Calu3 (cell line): ENCODE results near the gene ARID1B. TPM values are rescaled to one million over a fixed set of nuclear protein-coding genes. Genes with fewer than 3 reads are reported as not detected.

Source experiments
- BruUV-seq: library from RNA; stranded (reverse); fragments of 400-500 nt; replicated peaks from 2 replicates; lab custom pipeline; 2021; lab: Mats Ljungman, UMichigan
- CTCF ChIA-PET: fragments of 300-600 bp; sonication (Branson Sonifier 250); formaldehyde crosslinking; loops from one replicate; lab custom pipeline; 2022; ENCODE audit warnings: antibody characterized with exemption; lab: Charles Lee
- DNase-seq: peaks from one replicate; pipeline ENCODE4 v3.0.0; 2022
- H3K27ac Mint-ChIP-seq: one replicate; pipeline ENCODE4 v1.8.0; 2022; ENCODE audit warnings: mixed read lengths; ENCODE audit not compliant: unreplicated experiment
- H3K27me3 Mint-ChIP-seq: one replicate; pipeline ENCODE4 v1.8.0; 2022; ENCODE audit warnings: mixed read lengths; ENCODE audit not compliant: unreplicated experiment
- H3K36me3 Mint-ChIP-seq: one replicate; pipeline ENCODE4 v1.8.0; 2022; ENCODE audit warnings: mild to moderate bottlenecking, moderate library complexity, mixed read lengths; ENCODE audit not compliant: insufficient read depth, unreplicated experiment
- H3K4me1 Mint-ChIP-seq: one replicate; pipeline ENCODE4 v1.8.0; 2022; ENCODE audit warnings: mild to moderate bottlenecking, low read depth, mixed read lengths; ENCODE audit not compliant: unreplicated experiment
- H3K4me3 Mint-ChIP-seq: one replicate; pipeline ENCODE4 v1.8.0; 2022; ENCODE audit warnings: mild to moderate bottlenecking, low read depth, moderate library complexity, mixed read lengths; ENCODE audit not compliant: unreplicated experiment
- H3K9me3 Mint-ChIP-seq: one replicate; pipeline ENCODE4 v1.8.0; 2022; ENCODE audit warnings: low read depth, mixed read lengths; ENCODE audit not compliant: unreplicated experiment
- intact Hi-C: fragments of 100-400 bp; cut with micrococcal nuclease; formaldehyde crosslinking; loops from one replicate; pipeline ENCODE4 v1.10.0; 2022; ENCODE audit not compliant: unreplicated experiment
- total RNA-seq: library from RNA; stranded (reverse); gene quantifications from 2 replicates; pipeline ENCODE4 v1.2.3, GENCODE V29; 2022
- TF ChIP-seq, protein P1 (sequence below): fragments of 200-600 bp; IDR thresholded peaks from one replicate; pipeline ENCODE4 v1.8.0; 2022; ENCODE audit warnings: antibody characterized with exemption; ENCODE audit not compliant: unreplicated experiment

ARID1B gene
- total RNA-seq, 1 experiment from 2014 or later = 53.5 TPM

GRCh38 chr6:156887623-156888269 is 110.6 kb downstream of the ARID1B start:
- CTCF ChIA-PET = no interaction called here
- no peaks in the 10 kb centered on the region for H3K9me3 Mint-ChIP-seq
- peak overlapping the region; percentile 74 for H3K27ac Mint-ChIP-seq
- no TSS peak for BruUV-seq
- intact Hi-C loops = loop anchor here (5.0 kb wide), 1 partner anchor 45 kb away; no protein-coding TSS in a partner anchor
- no peak for DNase-seq
- TF ChIP-seq, protein P1, sequence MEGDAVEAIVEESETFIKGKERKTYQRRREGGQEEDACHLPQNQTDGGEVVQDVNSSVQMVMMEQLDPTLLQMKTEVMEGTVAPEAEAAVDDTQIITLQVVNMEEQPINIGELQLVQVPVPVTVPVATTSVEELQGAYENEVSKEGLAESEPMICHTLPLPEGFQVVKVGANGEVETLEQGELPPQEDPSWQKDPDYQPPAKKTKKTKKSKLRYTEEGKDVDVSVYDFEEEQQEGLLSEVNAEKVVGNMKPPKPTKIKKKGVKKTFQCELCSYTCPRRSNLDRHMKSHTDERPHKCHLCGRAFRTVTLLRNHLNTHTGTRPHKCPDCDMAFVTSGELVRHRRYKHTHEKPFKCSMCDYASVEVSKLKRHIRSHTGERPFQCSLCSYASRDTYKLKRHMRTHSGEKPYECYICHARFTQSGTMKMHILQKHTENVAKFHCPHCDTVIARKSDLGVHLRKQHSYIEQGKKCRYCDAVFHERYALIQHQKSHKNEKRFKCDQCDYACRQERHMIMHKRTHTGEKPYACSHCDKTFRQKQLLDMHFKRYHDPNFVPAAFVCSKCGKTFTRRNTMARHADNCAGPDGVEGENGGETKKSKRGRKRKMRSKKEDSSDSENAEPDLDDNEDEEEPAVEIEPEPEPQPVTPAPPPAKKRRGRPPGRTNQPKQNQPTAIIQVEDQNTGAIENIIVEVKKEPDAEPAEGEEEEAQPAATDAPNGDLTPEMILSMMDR = no peak
- peaks cover 7% of the 10 kb centered on the region for H3K36me3 Mint-ChIP-seq
- H3K4me1 Mint-ChIP-seq = peaks cover 42% of the 10 kb centered on the region
- no peaks in the 10 kb centered on the region for H3K27me3 Mint-ChIP-seq
- H3K4me3 Mint-ChIP-seq = no peak overlapping the region

GRCh38 chr6:156889469-156889868 is 112.3 kb downstream of the ARID1B start:
- Mint-ChIP-seq H3K4me1 (peaks cover 28% of the 10 kb centered on the region), H3K27ac (no peak overlapping the region), H3K27me3 (no peaks in the 10 kb centered on the region), H3K4me3 (no peak overlapping the region), H3K36me3 (peaks cover 7% of the 10 kb centered on the region), H3K9me3 (no peaks in the 10 kb centered on the region)
- DNase-seq = no peak
- CTCF ChIA-PET = no interaction called here
- TF ChIP-seq, protein P1 = no peak
- intact Hi-C loops = loop anchor here (5.0 kb wide), 1 partner anchor 43 kb away; no protein-coding TSS in a partner anchor
- BruUV-seq = no TSS peak

- intact Hi-C loops = loop anchor here (5.0 kb wide), 1 partner anchor 42 kb away; no protein-coding TSS in a partner anchor
- no peak overlapping the region for H3K27ac Mint-ChIP-seq
- H3K9me3 Mint-ChIP-seq = no peaks in the 10 kb centered on the region
- peaks cover 25% of the 10 kb centered on the region for H3K4me1 Mint-ChIP-seq
- no peak overlapping the region for H3K4me3 Mint-ChIP-seq
- CTCF ChIA-PET = no interaction called here
- BruUV-seq = no TSS peak
- H3K36me3 Mint-ChIP-seq = peaks cover 7% of the 10 kb centered on the region
- no peaks in the 10 kb centered on the region for H3K27me3 Mint-ChIP-seq
- TF ChIP-seq, protein P1 = no peak
- no peak for DNase-seq
These were observed 112.8 kb downstream of the ARID1B start for GRCh38 chr6:156889986-156890385.

GRCh38 chr6:156890627-156891314 is 113.6 kb downstream of the ARID1B start:
- TF ChIP-seq, protein P1 = no peak
- H3K36me3 Mint-ChIP-seq = peaks cover 7% of the 10 kb centered on the region
- no peak overlapping the region for H3K4me3 Mint-ChIP-seq
- CTCF ChIA-PET = interaction anchor here (0.6 kb wide), 1 partner anchor 204 kb away, joined by 3 read pairs; no protein-coding TSS in a partner anchor
- H3K27me3 Mint-ChIP-seq = no peaks in the 10 kb centered on the region
- peaks cover 23% of the 10 kb centered on the region for H3K4me1 Mint-ChIP-seq
- H3K9me3 Mint-ChIP-seq = no peaks in the 10 kb centered on the region
- BruUV-seq = no TSS peak
- no peak for DNase-seq
- intact Hi-C loops = no loop called here
- H3K27ac Mint-ChIP-seq = no peak overlapping the region
